Kidney (tissue), 14 donors: ENCODE data around the gene RSBN1L. TPM values are rescaled to one million over a fixed set of nuclear protein-coding genes. Genes with fewer than 3 reads are reported as not detected.

Experiments
- DNase-seq, 5 donors: peaks; one replicate each; pipeline ENCODE4 v3.0.0-alpha.2; 2013 to 2020
- FAIRE-seq: peaks from 2 replicates; lab custom pipeline; 2012; peaks lifted over from hg19 to GRCh38; lab: Jason Lieb, UNC
- H3K27ac ChIP-seq, 2 donors: one replicate each; pipeline ENCODE4 v1.7.0; 2013; ENCODE audit warnings: low read depth in 2 of 2, low read length in 2 of 2, inconsistent platforms in 1 of 2
- H3K27me3 ChIP-seq: one replicate; pipeline ENCODE4 v1.7.1; 2013; ENCODE audit warnings: low read length, inconsistent platforms; ENCODE audit not compliant: control insufficient read depth, insufficient read depth
- H3K36me3 ChIP-seq, 3 donors: one replicate each; pipeline versions ENCODE4 v1.7.0 to v1.7.1; 2013; ENCODE audit warnings: low read length in 3 of 3, control low read depth in 1 of 3, inconsistent platforms in 1 of 3; ENCODE audit not compliant: insufficient read depth in 3 of 3, control insufficient read depth in 2 of 3
- H3K4me1 ChIP-seq, 3 donors: one replicate each; pipeline versions ENCODE4 v1.7.0 to v1.7.1; 2013; ENCODE audit warnings: low read length in 3 of 3, inconsistent platforms in 1 of 3, low read depth in 1 of 3; ENCODE audit not compliant: control insufficient read depth in 2 of 3, insufficient read depth in 2 of 3
- H3K4me3 ChIP-seq, 3 donors: one replicate each; pipeline versions ENCODE4 v1.7.0 to v1.8.1; 2013; ENCODE audit warnings: low read length in 3 of 3, control low read depth in 1 of 3, inconsistent platforms in 1 of 3
- H3K9ac ChIP-seq, 3 donors: one replicate each; pipeline versions ENCODE4 v1.7.0 to v1.7.1; 2013; ENCODE audit warnings: low read length in 3 of 3, control low read depth in 1 of 3, inconsistent platforms in 1 of 3
- H3K9me3 ChIP-seq, 3 donors: one replicate each; pipeline versions ENCODE4 v1.7.0 to v1.7.1; 2013; ENCODE audit warnings: low read length in 3 of 3, control low read depth in 1 of 3, inconsistent platforms in 1 of 3; ENCODE audit not compliant: control insufficient read depth in 2 of 3, insufficient read depth in 1 of 3
- intact Hi-C: fragments of 100-400 bp; cut with DNase I; formaldehyde crosslinking; loops from one replicate; pipeline ENCODE4 v1.11.1; 2022
- polyA plus RNA-seq: library from polyadenylated mRNA; stranded (reverse); fragments of 350-450 nt; fragmentation: Illumina TruSeq; extraction: RNeasy Lipid Tissue Mini Kit (QIAGEN cat#74804); gene quantifications from one replicate; pipeline ENCODE4 v1.2.3, GENCODE V29; 2014; ENCODE audit warnings: low read depth, low replicate concordance; ENCODE audit not compliant: insufficient read depth
- total RNA-seq: library from RNA; stranded (reverse); fragmentation: NEBNext Ultra II Directional; extraction: Animal tissue kit (Norgen Biotek cat#: 25700); gene quantifications from one replicate; pipeline ENCODE4 v1.2.1, GENCODE V29; 2021
- TF ChIP-seq, protein P1 (sequence below): IDR thresholded peaks from 3 replicates; pipeline ENCODE4 v1.5.1; 2012; ENCODE audit warnings: mild to moderate bottlenecking, moderate library complexity, borderline replicate concordance; ENCODE audit not compliant: insufficient read depth; ENCODE audit errors: extremely low read depth
- donor health status: control.
- donor health status: control.
- donor health status: control.
- donor health status: control.
- donor health status: control.
- donor health status: DM: yes; HTN: yes; CAD: no.
- donor health status: Normal renal cell carcinoma (clear cell type).

Gene RSBN1L
- total and polyA plus RNA-seq, 2 donors from 2014 or later: 7.3 to 18.0 TPM

DNA sequence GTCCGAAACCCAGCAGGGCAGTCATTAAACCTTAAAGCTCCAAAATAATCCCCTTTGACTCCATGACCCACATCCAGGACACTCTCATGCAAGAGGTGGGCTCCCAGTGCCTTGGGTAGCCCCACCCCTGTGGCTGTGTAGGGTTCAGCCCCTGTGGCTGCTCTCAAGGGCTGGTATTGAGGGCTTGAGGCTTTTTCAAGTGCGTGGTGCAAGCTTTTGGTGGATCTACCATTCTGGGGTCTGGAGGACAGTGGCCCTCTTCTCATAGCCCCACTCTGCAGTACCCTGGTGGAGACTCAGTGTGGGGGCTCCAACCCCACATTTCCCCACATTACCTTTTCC, 50.5 kb downstream of the RSBN1L start:
- Histone ChIP-seq H3K36me3 (no peaks in the 10 kb centered on the region), H3K4me1 (peaks cover 0 to 7% (median 5%) of the 10 kb centered on the region in 3 donors), H3K27ac (no peak overlapping the region), H3K27me3 (no peaks in the 10 kb centered on the region), H3K4me3 (no peak overlapping the region), H3K9me3 (no peaks in the 10 kb centered on the region), H3K9ac (no peak overlapping the region)
- FAIRE-seq (no peak), DNase-seq (no peak)
- TF ChIP-seq, protein P1, sequence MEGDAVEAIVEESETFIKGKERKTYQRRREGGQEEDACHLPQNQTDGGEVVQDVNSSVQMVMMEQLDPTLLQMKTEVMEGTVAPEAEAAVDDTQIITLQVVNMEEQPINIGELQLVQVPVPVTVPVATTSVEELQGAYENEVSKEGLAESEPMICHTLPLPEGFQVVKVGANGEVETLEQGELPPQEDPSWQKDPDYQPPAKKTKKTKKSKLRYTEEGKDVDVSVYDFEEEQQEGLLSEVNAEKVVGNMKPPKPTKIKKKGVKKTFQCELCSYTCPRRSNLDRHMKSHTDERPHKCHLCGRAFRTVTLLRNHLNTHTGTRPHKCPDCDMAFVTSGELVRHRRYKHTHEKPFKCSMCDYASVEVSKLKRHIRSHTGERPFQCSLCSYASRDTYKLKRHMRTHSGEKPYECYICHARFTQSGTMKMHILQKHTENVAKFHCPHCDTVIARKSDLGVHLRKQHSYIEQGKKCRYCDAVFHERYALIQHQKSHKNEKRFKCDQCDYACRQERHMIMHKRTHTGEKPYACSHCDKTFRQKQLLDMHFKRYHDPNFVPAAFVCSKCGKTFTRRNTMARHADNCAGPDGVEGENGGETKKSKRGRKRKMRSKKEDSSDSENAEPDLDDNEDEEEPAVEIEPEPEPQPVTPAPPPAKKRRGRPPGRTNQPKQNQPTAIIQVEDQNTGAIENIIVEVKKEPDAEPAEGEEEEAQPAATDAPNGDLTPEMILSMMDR: no peak
- intact Hi-C loops: no loop called here

DNA sequence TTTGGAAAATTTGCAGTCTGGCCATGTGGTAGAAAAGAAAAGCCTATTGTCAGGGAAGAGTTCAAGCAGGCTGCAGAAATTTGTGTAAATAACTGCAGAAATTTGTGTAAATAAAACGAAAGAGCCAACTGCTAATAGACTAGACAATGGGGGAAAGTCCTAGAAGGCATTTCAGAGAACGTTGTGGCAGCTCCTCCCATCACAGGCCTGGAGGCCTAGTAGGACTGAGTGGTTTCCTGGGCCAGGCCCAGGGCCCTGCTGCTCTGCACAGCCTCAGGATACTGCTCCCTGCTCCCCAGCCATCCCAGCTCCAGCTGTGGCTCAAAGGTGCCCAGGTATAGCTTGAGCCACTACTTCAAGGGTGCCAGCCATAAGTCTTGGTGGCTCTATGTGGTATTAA, 50.9 kb downstream of the RSBN1L start:
- TF ChIP-seq, protein P1: no peak
- no peak overlapping the region for H3K9ac ChIP-seq
- intact Hi-C loops: no loop called here

DNA sequence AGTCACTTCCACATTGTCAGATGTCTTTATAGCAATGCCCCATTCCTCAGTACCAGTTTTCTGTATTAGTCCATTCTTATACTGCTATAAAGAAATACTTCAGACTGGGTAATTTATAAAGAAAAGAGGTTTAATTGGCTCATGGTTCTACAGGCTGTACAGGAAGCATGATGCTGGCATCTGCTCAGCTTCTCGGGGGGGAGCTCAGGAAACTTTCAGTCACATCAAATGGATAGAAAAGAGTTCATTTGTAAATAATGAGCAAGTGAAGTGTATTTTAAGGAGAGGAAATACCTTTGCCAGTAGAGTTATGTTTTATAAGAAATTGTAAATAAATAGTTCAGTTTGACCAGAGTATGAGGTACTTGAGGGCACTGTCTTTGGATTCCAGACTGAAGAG, 51.5 kb downstream of the RSBN1L start:
- peaks cover 0 to 7% (median 5%) of the 10 kb centered on the region in 3 donors for H3K4me1 ChIP-seq
- no peak overlapping the region for H3K9ac ChIP-seq
- TF ChIP-seq, protein P1: no peak
- no peaks in the 10 kb centered on the region for H3K36me3 ChIP-seq
- FAIRE-seq: no peak
- no peaks in the 10 kb centered on the region for H3K9me3 ChIP-seq
- H3K27ac ChIP-seq: no peak overlapping the region
- no peak overlapping the region for H3K4me3 ChIP-seq
- H3K27me3 ChIP-seq: no peaks in the 10 kb centered on the region
- DNase-seq: no peak
- intact Hi-C loops: no loop called here

More for the DNA sequence above, 50.9 kb downstream of the RSBN1L start:
- Histone ChIP-seq H3K4me3 (no peak overlapping the region), H3K27ac (no peak overlapping the region), H3K9me3 (no peaks in the 10 kb centered on the region), H3K4me1 (peaks cover 0 to 7% (median 5%) of the 10 kb centered on the region in 3 donors), H3K36me3 (no peaks in the 10 kb centered on the region), H3K27me3 (no peaks in the 10 kb centered on the region)
- FAIRE-seq (no peak), DNase-seq (no peak)

DNA sequence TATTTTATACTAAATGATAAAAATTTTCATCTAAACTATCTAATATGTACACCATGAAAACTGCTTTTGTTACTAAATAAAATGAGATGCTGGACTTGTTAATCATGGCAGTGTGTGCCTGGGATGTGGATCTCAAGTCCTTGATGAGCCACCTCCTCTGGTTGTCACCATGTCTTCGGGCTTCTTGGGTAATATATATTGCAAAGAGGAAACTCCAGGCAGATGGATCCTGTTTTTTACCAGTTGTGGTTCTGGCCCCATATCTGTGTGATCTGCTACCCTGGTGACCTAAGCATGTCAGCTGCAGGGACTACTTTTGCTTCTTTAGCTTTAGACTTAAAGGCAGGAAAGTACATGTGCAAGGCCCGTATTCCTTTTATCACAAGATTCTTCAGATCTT, 55.8 kb downstream of the RSBN1L start:
- no peak overlapping the region for H3K9ac ChIP-seq
- no peak for FAIRE-seq
- peaks cover 0 to 5% (median 0%) of the 10 kb centered on the region in 3 donors for H3K4me1 ChIP-seq
- no peak overlapping the region for H3K4me3 ChIP-seq
- TF ChIP-seq, protein P1: no peak
- no peak overlapping the region for H3K27ac ChIP-seq
- no peaks in the 10 kb centered on the region for H3K36me3 ChIP-seq
- H3K9me3 ChIP-seq: no peaks in the 10 kb centered on the region
- intact Hi-C loops: no loop called here
- no peak for DNase-seq
- H3K27me3 ChIP-seq: no peaks in the 10 kb centered on the region
